Endothelial cell of umbilical vein (primary cell): ENCODE data around the gene FOSL2. TPM values are rescaled to one million over a fixed set of nuclear protein-coding genes. Genes with fewer than 3 reads are reported as not detected.

ENCODE experiments used
- BruUV-seq: library from RNA; stranded (reverse); fragments of 400-500 nt; replicated peaks from 2 replicates; lab custom pipeline; 2021; lab: Mats Ljungman, UMichigan
- CTCF ChIA-PET: fragments of 300-600, 350-600 bp; sonication (Branson Sonifier 250); formaldehyde crosslinking; loops from one replicate; lab custom pipeline; 2021; ENCODE audit warnings: antibody characterized with exemption, inconsistent platforms; lab: Charles Lee
- POLR2A ChIA-PET: fragments of 300-600, 350-600 bp; sonication (Branson Sonifier 250); formaldehyde crosslinking; loops from one replicate; lab custom pipeline; 2021; ENCODE audit warnings: antibody characterized with exemption, inconsistent platforms; lab: Charles Lee
- DNase-seq: peaks from one replicate; pipeline ENCODE4 v3.0.0-alpha.2; 2011; ENCODE audit warnings: low read depth, low spot score
- FAIRE-seq: peaks from 2 replicates; lab custom pipeline; 2011; peaks lifted over from hg19 to GRCh38; lab: Jason Lieb, UNC
- H2AFZ ChIP-seq: 2 replicates; pipeline ENCODE4 v1.6.0; 2012; ENCODE audit warnings: low read depth, low read length, control low read depth, inconsistent platforms
- H3K27ac ChIP-seq: 2 replicates; pipeline ENCODE4 v1.5.1; 2011; ENCODE audit warnings: low read depth, mild to moderate bottlenecking, control low read depth, low read length, moderate library complexity; ENCODE audit not compliant: insufficient read depth
- H3K27me3 ChIP-seq, 2 experiments: 2 replicates each; pipeline versions ENCODE4 v1.6.0 to v1.6.1; 2011; ENCODE audit warnings: low read length in 2 of 2, mixed read lengths in 1 of 2; ENCODE audit not compliant: control insufficient read depth in 2 of 2, insufficient read depth in 2 of 2
- H3K36me3 ChIP-seq, 2 experiments: 2 replicates in 1 of 2; 3 replicates in 1 of 2; pipeline ENCODE4 v1.5.1; 2011; ENCODE audit warnings: low read length in 2 of 2, mild to moderate bottlenecking in 1 of 2, moderate library complexity in 1 of 2; ENCODE audit not compliant: control insufficient read depth in 2 of 2, insufficient read depth in 2 of 2; ENCODE audit errors: extremely low read depth in 1 of 2
- H3K4me1 ChIP-seq: 3 replicates; pipeline ENCODE4 v1.5.1; 2011; ENCODE audit warnings: mild to moderate bottlenecking, low read length; ENCODE audit not compliant: control insufficient read depth, insufficient read depth; ENCODE audit errors: extremely low read depth
- H3K4me2 ChIP-seq: 2 replicates; pipeline ENCODE4 v1.6.1; 2011; ENCODE audit warnings: low read length, control low read depth, mixed read lengths; ENCODE audit not compliant: insufficient read depth
- H3K4me3 ChIP-seq, 3 experiments: fragments of 200-600 bp in 1 of 3; sonication (generic), shearing (Covaris generic) in 1 of 3; replicated peaks in 1 of 3; 2 replicates each; pipeline ENCODE4 v1.5.1; 2011 to 2016; ENCODE audit warnings: control low read depth in 3 of 3, low read length in 3 of 3, mild to moderate bottlenecking in 2 of 3, inconsistent platforms in 1 of 3, low read depth in 1 of 3, moderate library complexity in 1 of 3; ENCODE audit not compliant: insufficient read depth in 1 of 3
- H3K79me2 ChIP-seq: 2 replicates; pipeline ENCODE4 v1.6.0; 2012; ENCODE audit warnings: low read length, inconsistent platforms; ENCODE audit not compliant: control insufficient read depth, insufficient read depth
- H3K9ac ChIP-seq: replicated peaks from 2 replicates; pipeline ENCODE3; 2011; ENCODE audit warnings: low read length, control low read depth; ENCODE audit not compliant: insufficient read depth; ENCODE audit errors: extremely low read depth
- H3K9me1 ChIP-seq: replicated peaks from 3 replicates; pipeline ENCODE4 v1.6.0; 2011; ENCODE audit warnings: mild to moderate bottlenecking, low read length; ENCODE audit not compliant: control insufficient read depth, insufficient read depth; ENCODE audit errors: extremely low read depth
- H3K9me3 ChIP-seq: replicated peaks from 2 replicates; pipeline ENCODE4 v1.5.1; 2012; ENCODE audit warnings: low read length, inconsistent platforms; ENCODE audit not compliant: control insufficient read depth, insufficient read depth
- H4K20me1 ChIP-seq: replicated peaks from 2 replicates; pipeline ENCODE3; 2011; ENCODE audit warnings: mild to moderate bottlenecking, low read length; ENCODE audit not compliant: control insufficient read depth, insufficient read depth; ENCODE audit errors: extremely low read depth
- CTCF ChIP-seq, 2 donors: IDR thresholded peaks; 1 replicate in 1 of 2; 2 replicates in 1 of 2; pipeline ENCODE4 v1.5.1; 2011; ENCODE audit warnings: low read length in 2 of 2, mild to moderate bottlenecking in 2 of 2, moderate library complexity in 2 of 2, control low read depth in 1 of 2, inconsistent platforms in 1 of 2, low read depth in 1 of 2; ENCODE audit not compliant: insufficient read depth in 1 of 2; ENCODE audit errors: extremely low read depth in 1 of 2
- EZH2 ChIP-seq: IDR thresholded peaks from 2 replicates; pipeline ENCODE4 v1.6.1; 2012; ENCODE audit warnings: borderline replicate concordance, low read depth, mild to moderate bottlenecking, moderate library complexity, low read length, inconsistent platforms; ENCODE audit not compliant: severe bottlenecking
- FOS ChIP-seq: IDR thresholded peaks from 2 replicates; pipeline ENCODE4 v1.6.1; 2011; ENCODE audit warnings: mild to moderate bottlenecking, low read length, moderate library complexity, borderline replicate concordance; ENCODE audit not compliant: insufficient read depth
- GATA2 ChIP-seq: IDR thresholded peaks from 2 replicates; pipeline ENCODE4 v1.7.0; 2011; ENCODE audit warnings: low read depth, mild to moderate bottlenecking, moderate library complexity, mixed read lengths, low read length; ENCODE audit not compliant: insufficient read length, insufficient read depth
- JUN ChIP-seq: IDR thresholded peaks from 2 replicates; pipeline ENCODE4 v1.6.1; 2011; ENCODE audit warnings: borderline replicate concordance, low read depth; ENCODE audit not compliant: insufficient read length, insufficient read depth
- MAX ChIP-seq: IDR thresholded peaks from 2 replicates; pipeline ENCODE4 v1.6.1; 2011; ENCODE audit not compliant: insufficient read depth, insufficient read length
- MYC ChIP-seq: IDR thresholded peaks from one replicate; pipeline ENCODE4 v1.6.1; 2011; ENCODE audit warnings: mild to moderate bottlenecking, low read depth, low read length
- POLR2A ChIP-seq: IDR thresholded peaks from 2 replicates; pipeline ENCODE4 v1.6.1; 2012; ENCODE audit warnings: low read depth, mild to moderate bottlenecking, control low read depth, low read length
- POLR2AphosphoS5 ChIP-seq: IDR thresholded peaks from 2 replicates; pipeline ENCODE4 v1.6.1; 2012; ENCODE audit warnings: low read depth, mild to moderate bottlenecking, control low read depth, low read length, moderate library complexity; ENCODE audit not compliant: insufficient read depth
- dilution Hi-C: fragments of 300-500 bp; cut with MboI; formaldehyde crosslinking; loops from one replicate; pipeline ENCODE4 v1.15.0; 2019; ENCODE audit warnings: low sequenced_read_pairs; ENCODE audit not compliant: extremely low pct_ligation_motif_present
- intact Hi-C: fragments of 100-400 bp; cut with micrococcal nuclease; formaldehyde crosslinking; loops from one replicate; pipeline ENCODE4 v1.10.0; 2022
- polyA plus RNA-seq, 4 experiments: library from polyadenylated mRNA; depleted of rRNA in 3 of 4; stranded (reverse) in 3 of 4; unstranded in 1 of 4; fragments of >200 nt; gene quantifications; 2 replicates each; pipeline versions ENCODE4 v1.2.1 to v1.2.3, GENCODE V29; 2011 to 2012; ENCODE audit warnings: missing spikeins in 1 of 4
- total RNA-seq: library from RNA; stranded (reverse); gene quantifications from 2 replicates; pipeline ENCODE4 v1.2.3, GENCODE V29; 2021

Gene FOSL2
- total and polyA plus RNA-seq, 2 donors (not counting 3 experiments of a cell fraction or from before 2014, with no cell fraction given), result 43.9 to 85.3 TPM

- no peak for FAIRE-seq
- ChIA-PET POLR2A (no interaction called here), CTCF (no interaction called here)
- Histone ChIP-seq H4K20me1 (no peaks in the 10 kb centered on the region), H3K4me2 (no peak overlapping the region), H3K79me2 (no peaks in the 10 kb centered on the region), H3K36me3 (no peaks in the 10 kb centered on the region), H3K4me1 (peaks cover 10% of the 10 kb centered on the region), H3K27me3 (no peaks in the 10 kb centered on the region), H3K9me3 (no peaks in the 10 kb centered on the region), H3K27ac (no peak overlapping the region), H3K9ac (no peak overlapping the region), H3K4me3 (no peak overlapping the region), H3K9me1 (no peaks in the 10 kb centered on the region), H2AFZ (no peak overlapping the region)
- dilution Hi-C loops (no loop called here), intact Hi-C loops (no loop called here)
- no TSS peak for BruUV-seq
- no peak for DNase-seq
- TF ChIP-seq FOS (no peak), MAX (no peak), JUN (no peak)
These were observed 45.1 kb upstream of the FOSL2 start for GRCh38 chr2:28347596-28347995.

GRCh38 chr2:28348149-28348567 is 44.5 kb upstream of the FOSL2 start:
- H3K4me2 ChIP-seq, result no peak overlapping the region
- dilution Hi-C loops, result no loop called here
- no peaks in the 10 kb centered on the region for H4K20me1 ChIP-seq
- no peaks in the 10 kb centered on the region for H3K9me1 ChIP-seq
- FAIRE-seq (peak; percentile 4), DNase-seq (no peak)
- no peak overlapping the region for H3K4me3 ChIP-seq
- no peaks in the 10 kb centered on the region for H3K27me3 ChIP-seq
- ChIA-PET CTCF (no interaction called here), POLR2A (no interaction called here)
- no peak overlapping the region for H3K27ac ChIP-seq
- H3K4me1 ChIP-seq, result peaks cover 5% of the 10 kb centered on the region
- H3K36me3 ChIP-seq, result no peaks in the 10 kb centered on the region
- H2AFZ ChIP-seq, result no peak overlapping the region
- TF ChIP-seq JUN (no peak), FOS (no peak), MYC (no peak), MAX (no peak), CTCF (IDR thresholded peaks at IDR 0.05; ENCODE audit: extremely low read depth in 1 of 2, insufficient read depth in 1 of 2, low read depth in 1 of 2, low read length in 2 of 2) (no peak), POLR2A (no peak), GATA2 (no peak), EZH2 (no peak), POLR2AphosphoS5 (no peak)
- BruUV-seq, result no TSS peak
- intact Hi-C loops, result no loop called here
- H3K79me2 ChIP-seq, result no peaks in the 10 kb centered on the region
- H3K9me3 ChIP-seq, result no peaks in the 10 kb centered on the region
- H3K9ac ChIP-seq, result no peak overlapping the region
